Myometrial cell (primary cell): ENCODE measurements around the gene OXSM. TPM values are rescaled to one million over a fixed set of nuclear protein-coding genes. Genes with fewer than 3 reads are reported as not detected.

Source experiments
- total RNA-seq: library from RNA; depleted of rRNA; stranded (reverse); fragments of >200 nt; gene quantifications from 2 replicates; pipeline ENCODE4 v1.2.3, GENCODE V29; 2015

Gene OXSM
- total RNA-seq: 11.3 and 11.8 TPM in 2 replicates

DNA sequence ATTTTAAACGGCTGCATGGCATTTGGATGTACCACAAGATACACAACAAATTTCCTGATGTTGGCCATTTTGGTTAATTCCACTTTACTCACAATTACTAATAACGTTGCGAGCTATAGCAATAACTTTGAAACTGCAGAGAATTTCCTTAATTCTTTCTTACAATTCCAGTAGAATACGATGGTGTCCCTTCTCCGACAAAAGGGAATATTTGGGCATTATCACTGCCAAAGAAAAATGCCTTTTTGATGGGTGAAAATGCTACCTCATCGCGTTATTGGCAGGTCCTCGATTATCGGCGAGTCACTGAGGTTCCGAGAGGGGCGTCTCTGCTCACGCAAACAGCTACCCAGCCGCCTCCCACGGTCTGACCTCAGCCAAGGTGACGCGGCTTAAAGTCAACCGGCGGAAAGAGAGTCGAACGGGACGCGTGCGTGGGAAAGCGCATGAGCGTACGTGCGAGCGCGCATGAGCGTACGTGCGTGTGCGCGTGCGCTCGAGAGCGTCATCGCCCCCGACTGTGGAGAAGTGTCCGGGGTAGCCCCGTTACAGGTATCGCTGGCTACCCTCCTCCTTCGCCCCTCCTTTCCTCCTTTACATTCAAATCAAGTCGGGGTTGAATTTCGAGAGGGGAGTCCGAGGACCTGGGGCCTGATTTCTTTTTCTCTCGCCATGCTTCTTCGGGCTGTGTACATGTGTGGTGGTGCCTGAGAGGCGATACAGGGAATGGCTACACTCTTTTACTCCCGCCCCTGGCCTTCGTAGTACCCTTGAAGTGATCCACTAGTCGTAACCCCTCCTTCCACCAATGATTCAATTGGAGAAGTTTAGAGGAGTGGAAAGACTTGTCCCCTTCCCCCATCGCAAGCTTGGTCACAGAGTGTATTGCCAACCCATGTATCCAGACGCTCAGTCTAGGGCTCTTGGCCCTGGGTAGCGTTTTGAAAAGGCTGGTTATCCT, at the start of gene OXSM:
OXSM (plus strand) TSS at position 495 of the 961 bp plus-strand sequence. CDS start 931 bp downstream, outside the sequence.

GRCh38 chr3:25782938-25783660, 6.8 kb upstream of the OXSM start, which contains the start of gene NGLY1:
TSS of gene NGLY1 (minus strand) at chr3:25783443. CDS start at chr3:25783390, 53 bp downstream.

Other genes with a start within 250 kb of the OXSM start
- gene TOP2B, start 125.2 kb upstream of the OXSM start, total RNA-seq: 52.2 and 78.9 TPM in 2 replicates
- 23.4 and 31.7 TPM in 2 replicates for gene NGLY1, start 6.6 kb upstream of the OXSM start, total RNA-seq